ENCODE measurements around the gene CCDC112. TPM values are rescaled to one million over a fixed set of nuclear protein-coding genes. Genes with fewer than 3 reads are reported as not detected.

Gene CCDC112
- polyA plus RNA-seq, 1 experiment, result 0.40 TPM

GRCh38 chr5:115324021-115324420 is 27.6 kb upstream of the CCDC112 start:
- no peak for TF ChIP-seq CTCF (IDR thresholded peaks at IDR 0.05; ENCODE audit: insufficient read depth, low read depth, low read length)
- DNase-seq (ENCODE audit: low read depth), result no peak
- POLR2A ChIA-PET, result no interaction called here
- H3K4me3 ChIP-seq (ENCODE audit: low read depth, low read length), result no peak overlapping the region
- CTCF ChIA-PET, result interaction anchor here (1.5 to 1.6 kb wide), 2 partner anchors 14 to 16 kb away, joined by 4 to 5 read pairs; no protein-coding TSS in a partner anchor
- no peaks in the 10 kb centered on the region for H3K36me3 ChIP-seq (ENCODE audit: control insufficient read depth, insufficient read depth, low read length)
- no peaks in the 10 kb centered on the region for H3K27me3 ChIP-seq (ENCODE audit: control insufficient read depth, insufficient read depth, low read length)

GRCh38 chr5:115322729-115323128 is 26.3 kb upstream of the CCDC112 start:
- no peak for DNase-seq (ENCODE audit: low read depth)
- POLR2A ChIA-PET, result no interaction called here
- TF ChIP-seq CTCF (IDR thresholded peaks at IDR 0.05; ENCODE audit: insufficient read depth, low read depth, low read length), result no peak
- Histone ChIP-seq H3K36me3 (ENCODE audit: control insufficient read depth, insufficient read depth, low read length) (no peaks in the 10 kb centered on the region), H3K27me3 (ENCODE audit: control insufficient read depth, insufficient read depth, low read length) (no peaks in the 10 kb centered on the region), H3K4me3 (ENCODE audit: low read depth, low read length) (no peak overlapping the region)
- CTCF ChIA-PET, result no interaction called here

GRCh38 chr5:115321309-115321708 is 24.9 kb upstream of the CCDC112 start:
- DNase-seq (ENCODE audit: low read depth), result no peak
- Histone ChIP-seq H3K27me3 (ENCODE audit: control insufficient read depth, insufficient read depth, low read length) (no peaks in the 10 kb centered on the region), H3K36me3 (ENCODE audit: control insufficient read depth, insufficient read depth, low read length) (no peaks in the 10 kb centered on the region), H3K4me3 (ENCODE audit: low read depth, low read length) (no peak overlapping the region)
- no peak for TF ChIP-seq CTCF (IDR thresholded peaks at IDR 0.05; ENCODE audit: insufficient read depth, low read depth, low read length)
- ChIA-PET POLR2A (no interaction called here), CTCF (no interaction called here)

- DNase-seq (ENCODE audit: low read depth), result no peak
- ChIA-PET POLR2A (no interaction called here), CTCF (interaction anchor here (1.4 kb wide), 1 partner anchor 10 kb away, joined by 3 read pairs; no protein-coding TSS in a partner anchor)
- TF ChIP-seq CTCF (IDR thresholded peaks at IDR 0.05; ENCODE audit: insufficient read depth, low read depth, low read length), result no peak
- Histone ChIP-seq H3K4me3 (ENCODE audit: low read depth, low read length) (no peak overlapping the region), H3K36me3 (ENCODE audit: control insufficient read depth, insufficient read depth, low read length) (no peaks in the 10 kb centered on the region), H3K27me3 (ENCODE audit: control insufficient read depth, insufficient read depth, low read length) (no peaks in the 10 kb centered on the region)
Measured at GRCh38 chr5:115320515-115320914, 24.1 kb upstream of the CCDC112 start.

- POLR2A ChIA-PET, result no interaction called here
- H3K36me3 ChIP-seq (ENCODE audit: control insufficient read depth, insufficient read depth, low read length), result no peaks in the 10 kb centered on the region
- no peak for TF ChIP-seq CTCF (IDR thresholded peaks at IDR 0.05; ENCODE audit: insufficient read depth, low read depth, low read length)
- CTCF ChIA-PET, result interaction anchor here (1.0 to 1.4 kb wide), 2 partner anchors 10 to 11 kb away, joined by 3 read pairs; no protein-coding TSS in a partner anchor
- DNase-seq (ENCODE audit: low read depth), result no peak
- no peak overlapping the region for H3K4me3 ChIP-seq (ENCODE audit: low read depth, low read length)
- no peaks in the 10 kb centered on the region for H3K27me3 ChIP-seq (ENCODE audit: control insufficient read depth, insufficient read depth, low read length)
Measured at GRCh38 chr5:115320006-115320405, 23.6 kb upstream of the CCDC112 start.
